Measurements from ENCODE around the gene TMEM242. TPM values are rescaled to one million over a fixed set of nuclear protein-coding genes. Genes with fewer than 3 reads are reported as not detected.

TMEM242 gene
- total and polyA plus RNA-seq, 2 of the 4 experiments (the other 2 are of a cell fraction) = 2.3 to 4.6 TPM

DNA sequence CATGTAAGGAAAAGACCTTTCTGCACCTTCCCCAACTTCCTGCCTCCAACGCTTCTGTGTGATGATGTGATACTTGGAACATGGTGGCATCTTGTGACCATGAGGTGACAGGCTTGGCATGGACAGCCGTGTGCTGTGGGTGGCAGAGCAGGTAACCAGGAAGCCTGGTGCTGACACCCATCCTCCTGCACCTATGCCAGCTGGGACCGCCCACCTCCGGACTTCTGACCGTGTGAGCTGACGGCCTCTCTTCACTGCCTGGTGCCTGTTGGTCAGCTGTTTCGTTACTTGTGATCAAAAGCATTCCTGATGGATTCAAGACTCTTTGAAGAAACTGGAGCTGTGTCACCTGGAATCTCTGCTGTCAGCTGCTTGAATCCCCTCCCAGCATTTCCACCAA, 70.3 kb downstream of the TMEM242 start:
- peaks cover 4% of the 10 kb centered on the region for H3K9me3 ChIP-seq (ENCODE audit: control insufficient read depth, insufficient read depth, low read length)
- intact Hi-C loops (cut with micrococcal nuclease) (no loop called here), dilution Hi-C loops (cut with HindIII; ENCODE audit: low sequenced_read_pairs, unreplicated experiment) (no loop called here), in situ Hi-C loops (cut with MboI; ENCODE audit: low sequenced_read_pairs) (no loop called here)
- H3K4me3 ChIP-seq (ENCODE audit: insufficient read depth, low read depth, low read length) = no peak overlapping the region
- no peak overlapping the region for H2BK5ac ChIP-seq (ENCODE audit: low read depth, low read length, poor library complexity, severe bottlenecking)
- H4K8ac ChIP-seq (ENCODE audit: low read depth in 2 of 2, low read length in 2 of 2) = no peak overlapping the region
- no peak for TF ChIP-seq RCOR1 (IDR thresholded peaks at IDR 0.05; ENCODE audit: insufficient replicate concordance, low read length)
- TF ChIP-seq USF2 (IDR thresholded peaks at IDR 0.05; ENCODE audit: low read depth, low read length) = no peak
- TF ChIP-seq RAD21 (IDR thresholded peaks at IDR 0.05; ENCODE audit: low read length) = no peak
- no peak for TF ChIP-seq CEBPB (IDR thresholded peaks at IDR 0.05; ENCODE audit: low read depth, low read length)
- TF ChIP-seq SMC3 (IDR thresholded peaks at IDR 0.05; ENCODE audit: low read depth, low read length) = no peak
- no peak for TF ChIP-seq MAFK (IDR thresholded peaks at IDR 0.05; ENCODE audit: low read depth, low read length)
- TF ChIP-seq NFE2L2 (IDR thresholded peaks at IDR 0.05; ENCODE audit: low read depth, low read length) = no peak
- TF ChIP-seq, protein P1, sequence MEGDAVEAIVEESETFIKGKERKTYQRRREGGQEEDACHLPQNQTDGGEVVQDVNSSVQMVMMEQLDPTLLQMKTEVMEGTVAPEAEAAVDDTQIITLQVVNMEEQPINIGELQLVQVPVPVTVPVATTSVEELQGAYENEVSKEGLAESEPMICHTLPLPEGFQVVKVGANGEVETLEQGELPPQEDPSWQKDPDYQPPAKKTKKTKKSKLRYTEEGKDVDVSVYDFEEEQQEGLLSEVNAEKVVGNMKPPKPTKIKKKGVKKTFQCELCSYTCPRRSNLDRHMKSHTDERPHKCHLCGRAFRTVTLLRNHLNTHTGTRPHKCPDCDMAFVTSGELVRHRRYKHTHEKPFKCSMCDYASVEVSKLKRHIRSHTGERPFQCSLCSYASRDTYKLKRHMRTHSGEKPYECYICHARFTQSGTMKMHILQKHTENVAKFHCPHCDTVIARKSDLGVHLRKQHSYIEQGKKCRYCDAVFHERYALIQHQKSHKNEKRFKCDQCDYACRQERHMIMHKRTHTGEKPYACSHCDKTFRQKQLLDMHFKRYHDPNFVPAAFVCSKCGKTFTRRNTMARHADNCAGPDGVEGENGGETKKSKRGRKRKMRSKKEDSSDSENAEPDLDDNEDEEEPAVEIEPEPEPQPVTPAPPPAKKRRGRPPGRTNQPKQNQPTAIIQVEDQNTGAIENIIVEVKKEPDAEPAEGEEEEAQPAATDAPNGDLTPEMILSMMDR (conservative IDR thresholded peaks at IDR 0.05; ENCODE audit: low read depth, low read length) = no peak
- no peak for TF ChIP-seq ELK1 (IDR thresholded peaks at IDR 0.05; ENCODE audit: borderline replicate concordance, low read depth, low read length)
- no peak for TF ChIP-seq MXI1 (IDR thresholded peaks at IDR 0.05; ENCODE audit: borderline replicate concordance, low read depth, low read length)
- no peak for TF ChIP-seq RFX5 (IDR thresholded peaks at IDR 0.05; ENCODE audit: low read depth, low read length)
- no peak for TF ChIP-seq BHLHE40 (IDR thresholded peaks at IDR 0.05; ENCODE audit: low read depth, low read length)
- TF ChIP-seq FOS (IDR thresholded peaks at IDR 0.05; ENCODE audit: low read depth, low read length) = no peak
- H2AK9ac ChIP-seq (replicated peaks; ENCODE audit: low read depth, low read length, poor library complexity) = no peak overlapping the region
- H4K5ac ChIP-seq (ENCODE audit: low read depth, low read length) = no peak overlapping the region
- no peak overlapping the region for H2BK15ac ChIP-seq (ENCODE audit: low read depth, low read length)
- no peak overlapping the region for H3K18ac ChIP-seq (ENCODE audit: low read depth, low read length)
- H4K91ac ChIP-seq (ENCODE audit: insufficient read depth, low read depth, low read length) = no peak overlapping the region
- no peak overlapping the region for H2BK20ac ChIP-seq (ENCODE audit: low read depth, low read length)
- no peak overlapping the region for H2AFZ ChIP-seq (replicated peaks; ENCODE audit: low read length, poor library complexity)
- no peak for DNase-seq
- no peak overlapping the region for H3K23ac ChIP-seq (ENCODE audit: low read depth, low read length)
- H3K79me1 ChIP-seq (ENCODE audit: low read depth in 1 of 2, low read length in 2 of 2) = no peaks in the 10 kb centered on the region
- CTCF ChIA-PET = no interaction called here
- no TSS peak for BruUV-seq (replicated peaks)
- H3K36me3 ChIP-seq (ENCODE audit: control insufficient read depth, insufficient read depth, low read length) = no peaks in the 10 kb centered on the region
- no peak overlapping the region for H3K14ac ChIP-seq (replicated peaks; ENCODE audit: low read depth, low read length)
- peaks cover 55% of the 10 kb centered on the region for H3K27me3 ChIP-seq (ENCODE audit: control insufficient read depth, insufficient read depth, low read length)
- no peak overlapping the region for H2AK5ac ChIP-seq (ENCODE audit: low read depth, low read length)
- H3K9me1 ChIP-seq (ENCODE audit: insufficient read depth, low read length) = no peaks in the 10 kb centered on the region
- H3K4ac ChIP-seq (ENCODE audit: low read depth, low read length) = no peak overlapping the region
- H3K4me1 ChIP-seq (ENCODE audit: control insufficient read depth, insufficient read depth, low read length) = no peaks in the 10 kb centered on the region
- H3K56ac ChIP-seq (ENCODE audit: extremely low read depth, insufficient read depth, low read length) = no peak overlapping the region
- ATAC-seq (ENCODE audit: low read depth) = no peak
- H3K27ac ChIP-seq (ENCODE audit: insufficient read depth, low read length) = no peak overlapping the region
- H3K4me2 ChIP-seq (ENCODE audit: low read depth, low read length) = no peak overlapping the region
- no peak overlapping the region for H3K9ac ChIP-seq (ENCODE audit: low read depth, low read length)
- no peak overlapping the region for H2BK120ac ChIP-seq (ENCODE audit: low read depth, low read length)
- POLR2A ChIA-PET (ENCODE audit: unreplicated experiment) = no interaction called here
- no peaks in the 10 kb centered on the region for H4K20me1 ChIP-seq (ENCODE audit: insufficient read depth, low read length)
- WGBS, 2 experiments (ENCODE audit: extremely low coverage in 2 of 2, insufficient read length in 1 of 2) = 80% methylated on average over 5 of the region's 7 CpGs; no CpG with 5 or more reads in 1 of the 2 experiments
